K562 (cell line): Measurements from ENCODE around the gene CLSTN2. TPM values are rescaled to one million over a fixed set of nuclear protein-coding genes. Genes with fewer than 3 reads are reported as not detected.

Experiments used
- ATAC-seq: fragments of 200-7000 bp; cut with Tn5 transposase; 3 replicates; pipeline ENCODE4 v1.9.1; 2020; ENCODE audit warnings: moderate library complexity
- BruUV-seq: library from RNA; stranded (reverse); fragments of 400-500 nt; replicated peaks from 2 replicates; lab custom pipeline; 2021; lab: Mats Ljungman, UMichigan
- CTCF ChIA-PET: fragments of 300-600 bp; formaldehyde crosslinking; extraction: SDS; loops from one replicate; lab custom pipeline; 2021; ENCODE audit warnings: low intra/inter-chr PET ratio; lab: Yijun Ruan, JAX
- POLR2A ChIA-PET: fragments of 300-600, 350-650 bp; sonication (Branson Sonifier 250); formaldehyde crosslinking; extraction: SDS; loops from one replicate; lab custom pipeline; 2021; ENCODE audit warnings: antibody characterized with exemption, inconsistent platforms; lab: Yijun Ruan, JAX
- DNase-seq, 4 experiments: peaks; one replicate each; pipeline versions ENCODE4 v3.0.0 to v3.0.0-alpha.2; 2011 to 2018; ENCODE audit warnings: low spot score in 3 of 4, mixed read lengths in 3 of 4; ENCODE audit errors: extremely low read depth in 1 of 4
- FAIRE-seq: peaks from 2 replicates; lab custom pipeline; 2011; peaks lifted over from hg19 to GRCh38; lab: Jason Lieb, UNC
- H2AFZ ChIP-seq: 2 replicates; pipeline ENCODE4 v1.6.0; 2011; ENCODE audit warnings: low read depth, low read length, control low read depth, inconsistent platforms
- H3K27ac ChIP-seq: fragments of 200-600 bp; 3 replicates; pipeline ENCODE4 v1.8.0; 2011; ENCODE audit warnings: low read depth, mild to moderate bottlenecking, control low read depth, inconsistent platforms, low read length, moderate library complexity, mixed read lengths; ENCODE audit errors: extremely low read depth
- H3K27me3 ChIP-seq, 2 experiments: fragments of 300-600 bp in 1 of 2; 2 replicates in 1 of 2; 3 replicates in 1 of 2; pipeline versions ENCODE4 v1.6.0 to v1.8.0; 2011; ENCODE audit warnings: inconsistent platforms in 2 of 2, low read length in 2 of 2, mild to moderate bottlenecking in 1 of 2, mixed read lengths in 1 of 2, moderate library complexity in 1 of 2; ENCODE audit not compliant: control insufficient read depth in 2 of 2, insufficient read depth in 2 of 2
- H3K36me3 ChIP-seq: fragments of 300-600 bp; 3 replicates; pipeline ENCODE4 v1.8.0; 2011; ENCODE audit warnings: mild to moderate bottlenecking, low read length, inconsistent platforms; ENCODE audit not compliant: control insufficient read depth, insufficient read depth
- H3K4me1 ChIP-seq, 2 experiments: fragments of 200-600 bp in 1 of 2; replicated peaks in 1 of 2; 2 replicates in 1 of 2; 3 replicates in 1 of 2; pipeline versions ENCODE4 v1.5.1 to v1.8.0; 2011; ENCODE audit warnings: inconsistent platforms in 2 of 2, low read length in 2 of 2, mild to moderate bottlenecking in 1 of 2, mixed read lengths in 1 of 2, moderate library complexity in 1 of 2; ENCODE audit not compliant: control insufficient read depth in 2 of 2, insufficient read depth in 2 of 2
- H3K4me2 ChIP-seq: 2 replicates; pipeline ENCODE4 v1.6.1; 2011; ENCODE audit warnings: low read length, control low read depth, inconsistent platforms, mixed read lengths; ENCODE audit not compliant: insufficient read depth
- H3K4me3 ChIP-seq: fragments of 200-600 bp; sonication (generic), shearing (Covaris generic); 2 replicates; pipeline ENCODE4 v1.5.1; 2016; ENCODE audit warnings: control low read depth, inconsistent platforms
- H3K79me2 ChIP-seq: fragments of 200-600 bp; 3 replicates; pipeline ENCODE4 v1.8.0; 2011; ENCODE audit warnings: low read length, inconsistent platforms; ENCODE audit not compliant: control insufficient read depth, insufficient read depth
- H3K9ac ChIP-seq, 2 experiments: 2 replicates each; pipeline versions ENCODE4 v1.6.0 to v1.6.1; 2011; ENCODE audit warnings: low read depth in 2 of 2, low read length in 2 of 2, control low read depth in 1 of 2, inconsistent platforms in 1 of 2, mild to moderate bottlenecking in 1 of 2, mixed read lengths in 1 of 2; ENCODE audit not compliant: insufficient read depth in 1 of 2
- H3K9me1 ChIP-seq: one replicate; pipeline ENCODE4 v1.6.0; 2011; ENCODE audit warnings: inconsistent platforms, mild to moderate bottlenecking, low read length, moderate library complexity; ENCODE audit not compliant: control insufficient read depth, insufficient read depth
- H3K9me3 ChIP-seq: replicated peaks from 2 replicates; pipeline ENCODE4 v1.5.1; 2011; ENCODE audit warnings: low read depth, low read length, inconsistent platforms; ENCODE audit not compliant: control insufficient read depth, insufficient read depth
- H4K20me1 ChIP-seq: replicated peaks from 2 replicates; pipeline ENCODE4 v1.6.1; 2011; ENCODE audit warnings: low read length, inconsistent platforms, mixed read lengths; ENCODE audit not compliant: control insufficient read depth, insufficient read depth
- ESRRB ChIP-seq: fragments of 250-450 bp; sonication (Bioruptor Pico); IDR thresholded peaks from 2 replicates; pipeline ENCODE4 v1.5.0; 2020; ENCODE audit warnings: mild to moderate bottlenecking, moderate library complexity, borderline replicate concordance
- TAF15 ChIP-seq: fragments of 200-400 bp; formaldehyde crosslinking; IDR thresholded peaks from 2 replicates; pipeline ENCODE4 v1.6.1; 2017; ENCODE audit warnings: mild to moderate bottlenecking, low read depth, low read length, moderate library complexity
- WGBS: fragments of 100-300 bp; shearing (Covaris generic); methylation state at CpG from one replicate; pipeline ENCODE4 v1.1.6; 2016; ENCODE audit warnings: low coverage, mixed read lengths; ENCODE audit not compliant: insufficient coverage; ENCODE audit errors: missing lambda C conversion rate; 5-methylcytosine and 5-hydroxymethylcytosine counted together
- in situ Hi-C: fragments of 300-500 bp; cut with MboI; formaldehyde crosslinking; loops from 4 replicates; pipeline ENCODE4 v1.15.0; 2018; ENCODE audit warnings: inconsistent platforms, mixed read lengths
- intact Hi-C: fragments of 100-400 bp; cut with micrococcal nuclease; formaldehyde crosslinking; loops from 2 replicates; pipeline ENCODE4 v1.14.2; 2022
- polyA plus RNA-seq, 8 experiments: library from polyadenylated mRNA; depleted of rRNA in 4 of 8; stranded (reverse) in 5 of 8; unstranded in 3 of 8; fragments of >200 nt; fragmentation: Nextera tagmentation in 2 of 8; fragmentation: Illumina TruSeq in 1 of 8; extraction: Ambion mirVana in 2 of 8; extraction: Trizol in 1 of 8; gene quantifications; 2 replicates each; pipeline versions ENCODE4 v1.2.1 to v1.2.3, GENCODE V29; 2011 to 2014; ENCODE audit warnings: inconsistent platforms in 1 of 8, missing spikeins in 1 of 8
- total RNA-seq, 7 experiments: library from RNA; depleted of rRNA in 6 of 7; stranded (reverse); fragments of >200 nt in 6 of 7; fragmentation: Illumina TruSeq in 2 of 7; extraction: Trizol in 2 of 7; gene quantifications; 2 replicates each; pipeline versions ENCODE4 v1.2.1 to v1.2.3, GENCODE V29; 2011 to 2021; ENCODE audit warnings: low replicate concordance in 1 of 7
- TF ChIP-seq, protein P1 (sequence below), 2 experiments: fragments of 450-650 bp; IDR thresholded peaks; 2 replicates each; pipeline ENCODE4 v1.6.1; 2018; ENCODE audit warnings: mild to moderate bottlenecking in 2 of 2, low read depth in 1 of 2; ENCODE audit not compliant: partially characterized antibody in 2 of 2
- TF ChIP-seq, protein P2 (sequence below): sonication (generic); formaldehyde crosslinking; IDR thresholded peaks from 2 replicates; pipeline ENCODE4 v1.8.0; 2022; ENCODE audit warnings: missing genetic modification reagents, mild to moderate bottlenecking, borderline replicate concordance

The CLSTN2 gene
- total and polyA plus RNA-seq, 9 of the 15 experiments (the other 6 are each of a cell fraction or from before 2014, with no cell fraction given), result 0.02 to 0.04 (median 0.04) TPM; not detected in 6

DNA sequence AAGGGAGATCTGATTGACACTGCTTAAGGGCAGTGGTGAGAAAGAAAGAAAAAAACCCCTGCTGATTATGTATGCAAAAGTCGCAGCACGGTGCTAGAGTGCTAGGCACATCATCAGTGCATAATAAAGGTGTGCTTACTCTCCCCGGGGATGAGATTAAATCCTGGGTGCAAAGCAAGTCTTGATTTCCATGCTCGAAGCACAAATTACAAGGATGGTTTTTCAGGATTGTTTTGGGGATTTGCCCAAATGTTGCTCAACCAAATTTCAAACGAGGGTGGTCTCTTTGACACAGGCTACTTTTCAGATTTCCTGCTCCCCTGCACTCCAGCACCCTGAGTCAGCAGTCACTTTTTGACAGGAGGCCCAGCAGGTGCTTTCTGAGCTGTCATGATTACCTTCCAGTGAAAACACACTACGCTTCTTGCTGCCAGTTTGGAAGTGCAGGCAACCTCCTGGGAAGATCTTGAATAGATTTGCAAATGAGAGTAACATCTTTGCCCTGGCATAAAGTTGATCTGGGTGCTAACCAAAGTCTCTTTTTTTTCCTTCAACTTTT is 575.4 kb downstream of the CLSTN2 start:
- Histone ChIP-seq H3K4me1 (no peaks in the 10 kb centered on the region), H3K9me3 (no peaks in the 10 kb centered on the region), H3K27ac (no peak overlapping the region), H3K4me2 (no peak overlapping the region), H3K79me2 (no peaks in the 10 kb centered on the region), H3K9me1 (no peaks in the 10 kb centered on the region), H3K4me3 (no peak overlapping the region), H3K36me3 (no peaks in the 10 kb centered on the region), H3K9ac (no peak overlapping the region), H2AFZ (no peak overlapping the region), H4K20me1 (no peaks in the 10 kb centered on the region), H3K27me3 (no peaks in the 10 kb centered on the region)
- DNase-seq, result no peak
- CTCF ChIA-PET, result no interaction called here
- TF ChIP-seq, protein P1, sequence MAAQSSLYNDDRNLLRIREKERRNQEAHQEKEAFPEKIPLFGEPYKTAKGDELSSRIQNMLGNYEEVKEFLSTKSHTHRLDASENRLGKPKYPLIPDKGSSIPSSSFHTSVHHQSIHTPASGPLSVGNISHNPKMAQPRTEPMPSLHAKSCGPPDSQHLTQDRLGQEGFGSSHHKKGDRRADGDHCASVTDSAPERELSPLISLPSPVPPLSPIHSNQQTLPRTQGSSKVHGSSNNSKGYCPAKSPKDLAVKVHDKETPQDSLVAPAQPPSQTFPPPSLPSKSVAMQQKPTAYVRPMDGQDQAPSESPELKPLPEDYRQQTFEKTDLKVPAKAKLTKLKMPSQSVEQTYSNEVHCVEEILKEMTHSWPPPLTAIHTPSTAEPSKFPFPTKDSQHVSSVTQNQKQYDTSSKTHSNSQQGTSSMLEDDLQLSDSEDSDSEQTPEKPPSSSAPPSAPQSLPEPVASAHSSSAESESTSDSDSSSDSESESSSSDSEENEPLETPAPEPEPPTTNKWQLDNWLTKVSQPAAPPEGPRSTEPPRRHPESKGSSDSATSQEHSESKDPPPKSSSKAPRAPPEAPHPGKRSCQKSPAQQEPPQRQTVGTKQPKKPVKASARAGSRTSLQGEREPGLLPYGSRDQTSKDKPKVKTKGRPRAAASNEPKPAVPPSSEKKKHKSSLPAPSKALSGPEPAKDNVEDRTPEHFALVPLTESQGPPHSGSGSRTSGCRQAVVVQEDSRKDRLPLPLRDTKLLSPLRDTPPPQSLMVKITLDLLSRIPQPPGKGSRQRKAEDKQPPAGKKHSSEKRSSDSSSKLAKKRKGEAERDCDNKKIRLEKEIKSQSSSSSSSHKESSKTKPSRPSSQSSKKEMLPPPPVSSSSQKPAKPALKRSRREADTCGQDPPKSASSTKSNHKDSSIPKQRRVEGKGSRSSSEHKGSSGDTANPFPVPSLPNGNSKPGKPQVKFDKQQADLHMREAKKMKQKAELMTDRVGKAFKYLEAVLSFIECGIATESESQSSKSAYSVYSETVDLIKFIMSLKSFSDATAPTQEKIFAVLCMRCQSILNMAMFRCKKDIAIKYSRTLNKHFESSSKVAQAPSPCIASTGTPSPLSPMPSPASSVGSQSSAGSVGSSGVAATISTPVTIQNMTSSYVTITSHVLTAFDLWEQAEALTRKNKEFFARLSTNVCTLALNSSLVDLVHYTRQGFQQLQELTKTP (IDR thresholded peaks at IDR 0.05; ENCODE audit: low read depth in 1 of 2, partially characterized antibody in 2 of 2), result no peak
- TF ChIP-seq, protein P2, sequence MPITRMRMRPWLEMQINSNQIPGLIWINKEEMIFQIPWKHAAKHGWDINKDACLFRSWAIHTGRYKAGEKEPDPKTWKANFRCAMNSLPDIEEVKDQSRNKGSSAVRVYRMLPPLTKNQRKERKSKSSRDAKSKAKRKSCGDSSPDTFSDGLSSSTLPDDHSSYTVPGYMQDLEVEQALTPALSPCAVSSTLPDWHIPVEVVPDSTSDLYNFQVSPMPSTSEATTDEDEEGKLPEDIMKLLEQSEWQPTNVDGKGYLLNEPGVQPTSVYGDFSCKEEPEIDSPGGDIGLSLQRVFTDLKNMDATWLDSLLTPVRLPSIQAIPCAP (CRISPR knock-in tag), result no peak
- TF ChIP-seq ESRRB (no peak), TAF15 (no peak)
- 2% methylated on average over 5 of the region's 6 CpGs for WGBS
- intact Hi-C loops (no loop called here), in situ Hi-C loops (no loop called here)
- POLR2A ChIA-PET, result no interaction called here
- no peak for ATAC-seq
- no TSS peak for BruUV-seq
- no peak for FAIRE-seq
